GM19193 (cell line): ENCODE results near the gene RXRB.

Experiments
- POLR2A ChIP-seq: IDR thresholded peaks from 4 replicates; pipeline ENCODE4 v1.6.1; 2011; ENCODE audit not compliant: insufficient read depth, insufficient read length; ENCODE audit errors: extremely low read depth

RXRB gene

DNA sequence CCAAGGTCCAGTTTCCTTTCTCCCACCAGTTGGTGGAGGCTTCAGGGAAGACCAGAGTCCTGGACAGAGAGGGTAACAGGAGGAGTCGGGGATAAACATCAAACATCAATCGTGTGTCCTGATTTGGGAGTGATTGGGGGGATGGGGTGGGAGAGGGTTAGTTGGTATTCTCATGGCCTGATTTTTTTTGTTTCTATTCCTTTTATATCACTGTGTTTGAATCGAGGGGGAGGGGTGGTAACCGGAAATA lies 3.6 kb upstream of the RXRB start:
- no peak for TF ChIP-seq POLR2A

DNA sequence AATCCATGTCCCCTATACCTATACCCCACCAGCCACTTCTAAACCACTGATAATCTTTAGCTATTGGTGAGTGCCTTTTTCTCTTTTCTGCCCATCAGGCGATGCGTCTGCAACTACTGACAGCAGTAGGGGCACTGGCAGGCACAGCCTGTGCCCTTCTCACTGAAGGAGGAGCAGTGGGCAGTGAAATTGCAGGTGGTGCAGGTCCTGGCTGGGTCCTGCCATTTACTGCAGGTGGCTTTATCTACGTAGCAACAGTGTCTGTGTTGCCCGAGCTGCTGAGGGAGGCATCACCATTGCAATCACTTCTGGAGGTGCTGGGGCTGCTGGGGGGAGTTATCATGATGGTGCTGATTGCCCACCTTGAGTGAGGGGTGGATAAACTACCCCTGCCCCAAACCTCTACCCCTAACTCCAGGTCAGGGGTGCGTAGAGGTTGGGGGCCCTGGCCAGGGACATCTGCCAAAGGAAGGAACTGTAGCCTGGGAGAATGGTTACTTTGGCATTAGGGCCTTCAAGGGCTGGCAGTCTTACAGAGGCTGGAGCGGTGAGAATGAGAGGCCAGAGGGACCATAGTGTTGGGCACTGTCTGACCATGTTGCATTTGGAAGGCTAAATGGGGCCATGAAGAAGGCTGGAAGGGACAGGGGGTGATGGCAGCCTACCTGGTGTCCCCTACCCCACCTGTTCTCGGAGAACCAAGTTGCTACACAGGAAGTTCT lies 3.1 kb upstream of the RXRB start:
- TF ChIP-seq POLR2A: no peak

DNA sequence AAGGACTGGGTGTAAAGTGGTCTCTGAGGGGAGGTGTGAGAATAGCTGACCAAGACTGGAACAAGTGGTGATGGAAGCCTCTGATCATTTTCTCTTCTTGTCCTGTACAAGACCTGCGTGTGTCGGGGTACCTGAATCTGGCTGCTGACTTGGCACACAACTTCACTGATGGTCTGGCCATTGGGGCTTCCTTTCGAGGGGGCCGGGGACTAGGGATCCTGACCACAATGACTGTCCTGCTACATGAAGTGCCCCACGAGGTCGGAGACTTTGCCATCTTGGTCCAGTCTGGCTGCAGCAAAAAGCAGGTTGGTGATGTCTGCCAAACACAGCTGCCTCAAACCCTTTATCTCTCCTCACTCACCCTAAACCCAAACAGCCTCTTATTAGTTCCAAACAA lies 2.3 kb upstream of the RXRB start:
- no peak for TF ChIP-seq POLR2A

DNA sequence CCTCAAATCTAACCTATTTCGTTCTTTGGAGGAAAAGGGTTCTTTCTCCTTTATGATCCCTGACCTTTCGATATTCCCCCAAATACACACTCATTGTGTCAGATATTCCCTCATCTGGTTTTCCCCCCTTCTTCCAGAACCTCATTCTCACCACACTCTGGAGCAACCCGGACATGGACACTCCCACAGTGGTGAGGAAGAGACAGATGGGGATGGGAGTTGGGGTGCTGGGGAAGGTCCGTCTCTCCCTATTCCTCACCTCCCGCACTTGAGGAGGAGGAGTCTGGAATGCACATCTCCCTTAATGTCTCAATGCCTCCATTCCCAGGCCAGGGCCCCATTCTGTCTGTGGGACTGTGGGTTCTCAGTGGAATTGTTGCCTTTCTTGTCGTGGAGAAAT lies 1.5 kb upstream of the RXRB start:
- no peak for TF ChIP-seq POLR2A

DNA sequence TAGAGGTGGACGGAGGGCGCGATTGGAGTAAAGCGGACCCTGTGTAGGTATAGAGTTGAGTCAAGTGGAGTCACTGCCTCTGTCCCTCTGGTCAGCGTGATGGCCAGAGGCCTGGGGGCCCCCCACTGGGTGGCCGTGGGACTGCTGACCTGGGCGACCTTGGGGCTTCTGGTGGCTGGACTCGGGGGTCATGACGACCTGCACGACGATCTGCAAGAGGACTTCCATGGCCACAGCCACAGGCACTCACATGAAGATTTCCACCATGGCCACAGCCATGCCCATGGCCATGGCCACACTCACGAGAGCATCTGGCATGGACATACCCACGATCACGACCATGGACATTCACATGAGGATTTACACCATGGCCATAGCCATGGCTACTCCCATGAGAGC lies 681 bp upstream of the RXRB start:
- TF ChIP-seq POLR2A: no peak

DNA sequence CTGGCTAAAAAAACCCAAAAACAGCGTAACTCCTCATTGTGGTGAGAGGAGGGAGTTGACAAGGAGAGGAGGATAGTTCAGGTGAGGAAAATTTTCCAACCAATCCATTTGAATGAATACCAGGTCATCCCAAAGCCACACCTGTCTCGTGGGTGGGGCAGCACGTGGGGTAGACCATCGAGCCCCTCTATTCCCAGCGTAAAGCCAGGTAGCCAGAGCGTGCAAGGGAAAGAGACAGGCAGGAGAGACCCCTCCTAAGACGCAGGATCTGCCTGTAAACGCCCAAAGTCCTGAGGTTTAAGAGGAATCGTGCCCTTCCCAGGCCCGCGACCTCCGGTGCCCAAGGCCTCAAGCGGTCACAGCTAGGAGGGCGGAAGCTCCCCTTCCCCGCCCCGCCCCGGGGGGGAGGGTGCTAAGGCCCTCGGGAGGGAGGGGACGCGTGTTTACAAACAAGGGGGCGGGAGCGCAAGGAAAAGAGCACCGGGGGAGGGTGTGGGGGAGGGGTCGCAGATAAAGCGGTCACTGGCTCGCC lies 712 bp downstream of the RXRB start:
- TF ChIP-seq POLR2A: no peak

DNA sequence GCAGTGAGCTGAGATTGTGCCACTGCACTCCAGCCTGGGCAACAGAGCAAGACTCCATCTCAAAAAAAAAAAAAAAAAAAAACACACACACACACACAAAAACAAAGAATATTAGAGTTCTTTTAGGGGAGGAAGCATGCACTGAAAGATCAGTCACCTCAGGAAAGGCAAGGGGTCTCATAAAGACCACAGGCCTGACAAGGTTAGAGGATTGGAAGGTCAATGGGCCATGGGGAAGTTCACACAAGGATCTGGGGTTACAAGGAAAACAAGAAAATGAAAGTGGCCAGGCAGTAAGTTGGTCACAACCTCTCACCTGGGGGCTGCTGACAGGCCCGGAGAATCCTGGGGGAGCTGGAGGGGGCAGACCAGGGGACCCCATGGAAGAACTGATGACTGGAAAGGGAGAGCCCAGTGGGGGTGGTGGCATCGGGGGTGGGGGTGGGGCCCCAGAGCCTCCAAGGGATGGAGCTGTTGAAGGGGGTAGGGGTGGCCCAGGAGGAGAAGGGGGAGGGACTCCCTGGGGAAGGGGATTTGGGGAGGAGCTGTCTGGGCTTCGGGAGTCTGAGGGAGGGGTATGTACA lies 1.5 kb downstream of the RXRB start:
- no peak for TF ChIP-seq POLR2A

DNA sequence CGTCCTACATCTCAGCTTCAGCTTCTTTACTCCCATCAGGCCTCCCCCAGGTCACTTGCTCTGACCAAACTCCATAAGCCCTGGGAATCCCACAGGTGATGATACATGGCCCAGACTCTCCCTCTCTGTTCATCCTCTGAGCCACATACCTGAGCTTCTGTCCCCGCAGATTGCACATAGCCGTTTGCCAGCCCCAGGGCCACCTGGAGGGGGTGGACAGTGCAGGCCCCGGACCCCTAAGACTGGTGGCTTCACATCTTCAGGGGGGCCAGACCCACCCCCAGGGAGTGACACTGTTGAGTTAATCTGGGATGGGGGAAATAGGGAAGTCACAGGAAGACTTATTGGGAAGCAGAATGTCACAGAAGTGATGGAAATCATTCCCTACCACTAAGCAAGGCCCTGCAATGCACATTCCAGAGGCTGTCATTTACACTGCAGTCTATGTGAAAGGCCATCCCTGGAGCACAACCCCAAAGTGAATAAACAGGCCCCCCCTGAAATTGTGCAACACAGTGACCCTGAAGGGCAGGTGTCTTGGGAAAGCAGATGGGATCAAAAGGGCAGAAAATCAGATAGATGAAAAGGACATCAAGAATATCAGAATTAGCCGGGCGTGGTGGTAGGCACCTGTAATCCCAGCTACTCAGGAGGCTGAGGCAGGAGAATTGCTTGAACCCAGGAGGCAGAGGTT lies 2.2 kb downstream of the RXRB start:
- TF ChIP-seq POLR2A: no peak

DNA sequence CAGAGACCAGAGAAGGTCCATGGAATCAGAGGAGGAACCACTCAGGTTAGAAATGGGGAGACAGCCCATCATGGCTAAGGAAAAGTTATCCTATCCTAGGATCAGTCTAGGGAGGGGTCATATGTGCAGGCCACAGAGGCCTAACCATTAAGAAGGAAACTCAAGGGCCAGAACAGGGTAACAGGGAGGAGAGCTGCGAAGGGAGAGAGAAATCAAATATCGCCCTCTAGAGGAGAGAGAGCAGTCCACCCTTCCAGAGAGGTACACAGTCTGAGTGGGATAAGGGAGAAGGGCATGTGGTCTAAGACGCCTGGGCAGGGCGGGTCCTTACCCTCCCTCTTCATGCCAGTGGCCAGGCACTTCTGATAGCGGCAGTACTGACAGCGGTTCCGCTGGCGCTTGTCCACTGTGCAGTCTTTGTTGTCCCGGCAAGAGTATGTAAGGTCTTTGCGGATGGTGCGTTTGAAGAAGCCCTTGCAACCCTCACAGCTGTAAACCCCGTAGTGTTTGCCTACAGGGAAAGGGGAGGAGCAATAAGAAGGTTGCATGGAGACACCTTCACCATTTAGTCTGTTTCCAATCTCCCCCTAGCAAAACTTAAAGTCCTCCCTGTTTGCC lies 2.9 kb downstream of the RXRB start:
- TF ChIP-seq POLR2A: no peak

DNA sequence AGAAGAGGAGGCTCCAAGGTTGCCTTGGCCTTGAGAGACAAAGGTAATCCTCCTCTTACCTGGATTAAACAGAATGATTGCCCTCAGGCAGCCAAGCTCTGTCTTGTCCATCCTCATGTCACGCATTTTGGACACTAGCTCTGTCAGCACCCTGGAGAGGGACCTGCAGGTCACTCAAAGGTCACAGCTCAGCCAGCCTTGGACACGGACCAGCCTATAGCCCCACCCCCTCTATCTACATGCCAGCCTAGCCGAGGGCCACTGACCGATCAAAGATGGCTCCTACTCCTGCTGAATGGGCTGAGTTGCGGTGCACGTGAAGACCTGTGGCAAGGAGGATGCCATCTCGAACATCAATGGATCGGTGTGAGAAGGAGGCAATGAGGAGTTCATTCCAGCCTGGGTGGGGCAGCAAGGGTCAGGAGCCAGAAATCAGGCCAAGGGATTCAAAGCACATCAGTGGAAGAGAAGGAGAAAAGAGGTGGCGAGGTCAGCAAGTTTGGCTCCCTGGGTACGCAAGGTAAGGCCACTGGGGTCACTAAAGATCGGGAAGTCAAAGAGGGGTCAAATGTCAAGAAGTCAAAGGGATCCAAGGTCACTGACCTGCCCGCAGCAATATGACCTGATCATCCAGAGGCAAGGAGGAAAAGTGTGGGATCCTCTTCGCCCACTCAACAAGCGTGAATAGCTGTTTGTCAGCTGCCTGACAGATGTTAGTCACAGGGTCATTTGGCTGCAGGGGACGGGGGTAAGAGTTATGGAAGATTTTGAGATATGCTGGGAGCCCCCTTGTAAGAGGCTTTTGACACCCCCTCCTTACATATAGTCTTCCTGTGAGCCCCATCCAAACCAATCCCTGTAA lies 4.9 kb downstream of the RXRB start:
- no peak for TF ChIP-seq POLR2A

DNA sequence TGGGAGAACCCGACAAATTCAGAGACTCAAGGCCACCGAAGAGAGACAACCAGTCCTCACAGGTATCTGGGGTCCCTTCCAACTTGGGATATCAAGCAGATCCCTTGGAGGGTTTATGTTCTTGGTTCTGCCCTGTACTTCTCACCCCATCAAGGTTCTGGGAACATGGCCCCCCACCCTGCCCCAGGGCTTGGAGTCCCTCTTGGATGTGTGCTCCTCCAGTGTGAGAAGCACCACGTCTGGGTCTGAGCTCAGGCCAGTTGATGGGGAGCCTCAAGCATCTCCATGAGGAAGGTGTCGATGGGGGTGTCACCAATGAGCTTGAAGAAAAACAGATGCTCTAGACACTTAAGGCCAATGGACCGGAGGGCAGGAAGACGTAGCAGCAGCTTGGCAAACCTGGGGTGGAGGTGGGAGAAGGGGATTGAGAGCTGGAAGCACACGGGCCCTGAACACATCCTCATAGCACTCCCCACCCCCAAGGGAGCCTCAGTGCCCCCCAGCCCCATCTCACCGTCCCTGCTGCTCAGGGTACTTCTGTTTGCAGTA lies 6.0 kb downstream of the RXRB start:
- no peak for TF ChIP-seq POLR2A

DNA sequence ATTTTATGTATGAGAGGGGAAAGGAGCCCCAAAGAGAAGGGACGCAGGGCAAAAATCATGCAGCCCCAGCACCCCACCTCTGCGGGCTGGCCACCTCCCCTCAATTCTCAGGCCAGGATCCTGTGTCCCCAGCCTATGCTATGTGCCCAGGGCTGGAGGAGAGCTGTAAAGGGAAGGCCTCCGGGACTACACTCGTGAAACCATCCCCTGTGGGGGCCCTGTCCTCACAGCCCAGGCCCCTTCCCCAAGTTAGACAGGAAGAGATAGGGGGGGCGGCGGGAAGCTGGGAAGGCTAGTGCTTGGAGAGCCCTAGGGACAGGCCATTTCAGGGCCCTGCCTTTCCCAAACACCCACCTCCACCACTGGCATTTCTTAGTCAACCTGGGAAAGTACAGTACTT lies 6.8 kb downstream of the RXRB start:
- TF ChIP-seq POLR2A: no peak

DNA sequence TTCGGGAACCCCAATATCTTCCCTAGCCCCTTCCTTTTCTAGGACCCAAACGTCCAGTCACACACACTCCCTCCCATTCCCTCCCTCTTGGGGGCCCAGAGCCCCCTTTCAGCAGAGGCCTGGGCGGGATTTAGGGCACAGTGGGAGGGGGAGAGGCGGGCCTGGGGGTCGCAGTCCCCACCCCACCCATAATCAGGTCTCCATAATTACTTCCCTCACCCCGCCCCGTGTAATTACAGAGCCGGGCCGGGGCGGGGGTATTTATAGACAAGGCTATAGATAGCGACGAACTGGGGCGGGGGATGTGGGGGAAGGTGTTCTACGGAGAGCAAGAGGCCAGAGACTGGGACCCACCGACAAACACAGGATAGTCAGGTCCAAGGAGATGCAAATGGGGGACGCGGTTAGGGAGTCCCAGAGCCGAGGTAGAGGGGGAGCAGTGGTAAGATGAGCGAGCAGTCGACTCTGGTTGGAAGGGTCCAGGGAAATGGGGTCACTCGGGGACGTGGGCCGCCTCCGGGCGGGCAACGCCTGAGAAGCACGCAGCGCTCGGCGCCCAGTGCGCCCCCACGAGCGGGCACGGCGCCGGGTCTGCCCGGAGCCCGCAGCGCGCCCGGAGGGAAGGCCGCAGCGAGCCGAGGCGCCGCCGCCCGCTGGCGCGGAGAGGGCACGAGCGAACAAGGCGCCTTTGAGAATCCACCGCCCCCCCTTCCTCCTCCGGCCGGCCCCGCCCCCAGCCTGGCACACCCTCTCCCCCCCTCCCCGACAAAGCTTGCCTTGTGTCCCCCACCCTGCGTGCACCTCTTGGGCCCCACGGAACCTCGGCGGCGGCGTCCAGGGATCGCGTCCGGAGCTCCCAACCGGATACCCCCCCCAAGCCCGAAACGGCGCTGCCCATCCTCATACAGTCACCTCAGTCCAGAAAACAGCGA lies 7.5 kb downstream of the RXRB start:
- no peak for TF ChIP-seq POLR2A
